Measurements from ENCODE around the gene IQSEC1. TPM values are rescaled to one million over a fixed set of nuclear protein-coding genes. Genes with fewer than 3 reads are reported as not detected.

The IQSEC1 gene
- total and polyA plus RNA-seq, 2 of the 8 experiments (the other 6 are each of a cell fraction or from before 2014, with no cell fraction given) = 6.8 to 28.8 TPM

GRCh38 chr3:12952343-12953200 is 120.7 kb downstream of the IQSEC1 start (continued):
- TF ChIP-seq ZNF274 (IDR thresholded peaks at IDR 0.05; ENCODE audit: borderline replicate concordance, extremely low read depth, low read length) = no peak
- TF ChIP-seq RNF2 (IDR thresholded peaks at IDR 0.05; ENCODE audit: borderline replicate concordance, low read depth, low read length, missing control alignments, poor library complexity, severe bottlenecking) = no peak
- no peak for TF ChIP-seq SP2 (IDR thresholded peaks at IDR 0.05; ENCODE audit: low read length)
- TF ChIP-seq JUND (IDR thresholded peaks at IDR 0.05; ENCODE audit: low read length) = no peak
- TF ChIP-seq YY1 (IDR thresholded peaks at IDR 0.05; ENCODE audit: low read depth, low read length) = no peak
- no peak for TF ChIP-seq MAX (IDR thresholded peaks at IDR 0.05)
- TF ChIP-seq ASH2L (IDR thresholded peaks at IDR 0.05; ENCODE audit: low read length) = no peak
- no peak for TF ChIP-seq TEAD4 (IDR thresholded peaks at IDR 0.05; ENCODE audit: low read depth, low read length)
